GM10248 (cell line): Measurements from ENCODE around the gene OLFM1.
A peak's percentile ranks its signal among the peaks of the same experiment; 100 is the strongest.

Source experiments
- CTCF ChIA-PET: fragments of 300-600 bp; sonication (Branson Sonifier 250); formaldehyde crosslinking; extraction: SDS; loops from one replicate; lab custom pipeline; 2021; ENCODE audit warnings: antibody characterized with exemption; lab: Yijun Ruan, JAX
- POLR2A ChIA-PET: fragments of 350-650 bp; sonication (Branson Sonifier 250); formaldehyde crosslinking; extraction: SDS; loops from one replicate; lab custom pipeline; 2020; ENCODE audit warnings: antibody characterized with exemption; lab: Yijun Ruan, JAX
- DNase-seq: peaks from one replicate; pipeline ENCODE4 v3.0.0; 2012; ENCODE audit errors: extremely low spot score
- TF ChIP-seq, protein P1 (sequence below): IDR thresholded peaks from 2 replicates; pipeline ENCODE4 v1.5.1; 2012; ENCODE audit warnings: mild to moderate bottlenecking, low read depth; ENCODE audit errors: extremely low read depth, missing control alignments, control extremely low read depth

OLFM1 gene

DNA sequence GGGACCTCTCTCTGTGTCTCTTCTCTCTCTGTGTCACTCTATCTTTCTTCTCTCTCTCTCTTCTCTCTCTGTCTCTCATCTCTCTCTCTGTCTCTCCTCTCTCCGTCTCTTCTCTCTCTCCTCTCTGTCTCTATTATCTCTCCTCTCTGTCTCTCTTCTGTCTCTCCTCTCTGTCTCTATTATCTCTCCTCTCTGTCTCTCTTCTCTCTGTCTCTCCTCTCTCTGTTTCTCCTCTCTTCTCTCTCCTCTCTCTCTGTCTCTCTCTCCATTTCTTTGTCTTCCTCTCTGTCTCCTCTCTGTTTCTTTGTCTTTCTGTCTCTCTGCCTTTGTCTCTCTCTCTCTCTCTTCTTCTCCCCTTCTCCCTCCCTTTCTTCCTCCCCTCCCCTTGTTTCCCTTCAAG, 3.2 kb upstream of the OLFM1 start:
- TF ChIP-seq, protein P1, sequence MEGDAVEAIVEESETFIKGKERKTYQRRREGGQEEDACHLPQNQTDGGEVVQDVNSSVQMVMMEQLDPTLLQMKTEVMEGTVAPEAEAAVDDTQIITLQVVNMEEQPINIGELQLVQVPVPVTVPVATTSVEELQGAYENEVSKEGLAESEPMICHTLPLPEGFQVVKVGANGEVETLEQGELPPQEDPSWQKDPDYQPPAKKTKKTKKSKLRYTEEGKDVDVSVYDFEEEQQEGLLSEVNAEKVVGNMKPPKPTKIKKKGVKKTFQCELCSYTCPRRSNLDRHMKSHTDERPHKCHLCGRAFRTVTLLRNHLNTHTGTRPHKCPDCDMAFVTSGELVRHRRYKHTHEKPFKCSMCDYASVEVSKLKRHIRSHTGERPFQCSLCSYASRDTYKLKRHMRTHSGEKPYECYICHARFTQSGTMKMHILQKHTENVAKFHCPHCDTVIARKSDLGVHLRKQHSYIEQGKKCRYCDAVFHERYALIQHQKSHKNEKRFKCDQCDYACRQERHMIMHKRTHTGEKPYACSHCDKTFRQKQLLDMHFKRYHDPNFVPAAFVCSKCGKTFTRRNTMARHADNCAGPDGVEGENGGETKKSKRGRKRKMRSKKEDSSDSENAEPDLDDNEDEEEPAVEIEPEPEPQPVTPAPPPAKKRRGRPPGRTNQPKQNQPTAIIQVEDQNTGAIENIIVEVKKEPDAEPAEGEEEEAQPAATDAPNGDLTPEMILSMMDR: no peak
- ChIA-PET CTCF (interaction anchor here (1.2 kb wide), 1 partner anchor 326 kb away, joined by 3 read pairs; no protein-coding TSS in a partner anchor), POLR2A (no interaction called here)
- DNase-seq: no peak

DNA sequence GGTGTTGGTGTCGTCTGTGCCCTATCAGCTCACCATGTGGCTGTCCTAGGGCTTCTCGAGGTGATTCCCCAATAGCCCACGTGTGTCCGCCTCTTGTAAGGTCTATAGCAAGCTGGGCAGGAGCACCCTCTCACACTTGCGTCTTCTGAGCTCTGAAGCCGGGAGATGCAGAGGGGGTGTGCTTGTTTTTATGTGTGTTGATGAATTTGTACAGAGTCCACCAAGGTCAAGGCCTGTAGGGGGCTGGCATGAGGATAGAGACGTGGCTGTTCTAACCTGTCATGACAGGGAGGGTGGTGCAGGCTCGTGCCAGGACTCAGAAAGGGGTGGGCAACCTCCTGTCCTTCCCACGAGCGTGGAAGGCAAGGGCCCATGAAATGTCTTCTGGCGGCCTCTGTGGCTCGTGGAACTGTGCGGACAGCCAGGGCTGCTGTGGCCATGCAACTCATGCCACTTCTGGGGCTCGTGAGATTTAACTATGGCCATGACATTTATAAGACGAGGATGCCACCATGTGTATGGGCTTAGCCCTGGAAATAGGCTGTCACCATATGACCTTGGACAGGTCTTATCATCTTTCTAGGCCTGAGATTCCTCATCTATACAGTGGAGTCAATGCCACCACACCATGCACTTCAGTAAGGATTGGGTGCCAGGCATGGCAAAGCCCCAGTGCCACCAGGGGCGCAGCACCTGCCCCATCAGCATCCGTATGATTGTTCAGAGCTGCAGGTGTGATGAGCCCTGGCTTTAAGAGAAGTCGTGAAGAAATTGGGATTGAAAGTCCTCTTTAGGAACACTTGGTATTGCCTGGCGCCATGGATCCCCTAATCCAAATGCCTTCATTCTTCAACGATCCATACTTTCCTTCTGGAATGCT, 2.3 kb upstream of the OLFM1 start:
- POLR2A ChIA-PET: no interaction called here
- TF ChIP-seq, protein P1: no peak
- CTCF ChIA-PET: interaction anchor here (1.1 to 3.7 kb wide), 2 partner anchors 259 to 327 kb away, joined by 3 to 14 read pairs; no protein-coding TSS in a partner anchor
- DNase-seq: no peak

DNA sequence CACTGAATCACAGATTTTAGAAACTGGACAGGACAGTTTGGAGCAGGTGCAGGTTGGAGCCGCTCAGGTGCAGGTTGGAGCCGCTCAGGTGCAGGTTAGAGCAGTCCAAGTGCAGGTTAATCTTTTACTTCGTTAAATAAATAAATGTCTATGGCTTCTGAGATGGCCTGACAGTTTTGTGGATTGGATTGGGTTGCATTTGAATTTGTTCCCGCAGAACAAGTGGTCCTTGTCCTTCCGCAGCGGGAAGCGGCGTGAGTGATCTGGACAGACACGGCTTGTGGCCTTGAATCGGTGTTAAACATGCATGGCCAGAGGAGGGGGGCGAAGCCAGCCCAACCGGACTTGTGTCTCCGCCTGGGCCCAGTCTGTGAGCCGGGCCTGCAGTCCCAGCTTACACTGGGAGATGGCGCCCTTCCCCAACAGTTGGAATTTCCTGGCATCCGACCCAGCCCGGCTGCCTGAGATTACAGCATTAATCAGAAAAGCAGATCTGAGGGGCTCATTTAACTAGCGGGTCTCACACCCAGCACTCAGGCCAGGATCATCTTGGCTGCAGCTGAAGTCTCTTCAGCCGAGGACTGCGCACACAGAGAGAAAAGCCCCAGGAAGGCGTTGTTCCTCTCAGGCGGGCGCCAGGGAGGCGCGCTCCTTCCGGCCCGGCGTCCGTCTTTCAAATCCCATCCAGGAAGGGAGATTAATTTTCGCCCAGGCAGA, 1.5 kb upstream of the OLFM1 start:
- POLR2A ChIA-PET: no interaction called here
- DNase-seq: peak; percentile 65
- TF ChIP-seq, protein P1: peak; percentile 68
- CTCF ChIA-PET: interaction anchor here (1.1 to 3.7 kb wide), 4 partner anchors 12 to 326 kb away, joined by 3 to 14 read pairs (median 3); no protein-coding TSS in a partner anchor

DNA sequence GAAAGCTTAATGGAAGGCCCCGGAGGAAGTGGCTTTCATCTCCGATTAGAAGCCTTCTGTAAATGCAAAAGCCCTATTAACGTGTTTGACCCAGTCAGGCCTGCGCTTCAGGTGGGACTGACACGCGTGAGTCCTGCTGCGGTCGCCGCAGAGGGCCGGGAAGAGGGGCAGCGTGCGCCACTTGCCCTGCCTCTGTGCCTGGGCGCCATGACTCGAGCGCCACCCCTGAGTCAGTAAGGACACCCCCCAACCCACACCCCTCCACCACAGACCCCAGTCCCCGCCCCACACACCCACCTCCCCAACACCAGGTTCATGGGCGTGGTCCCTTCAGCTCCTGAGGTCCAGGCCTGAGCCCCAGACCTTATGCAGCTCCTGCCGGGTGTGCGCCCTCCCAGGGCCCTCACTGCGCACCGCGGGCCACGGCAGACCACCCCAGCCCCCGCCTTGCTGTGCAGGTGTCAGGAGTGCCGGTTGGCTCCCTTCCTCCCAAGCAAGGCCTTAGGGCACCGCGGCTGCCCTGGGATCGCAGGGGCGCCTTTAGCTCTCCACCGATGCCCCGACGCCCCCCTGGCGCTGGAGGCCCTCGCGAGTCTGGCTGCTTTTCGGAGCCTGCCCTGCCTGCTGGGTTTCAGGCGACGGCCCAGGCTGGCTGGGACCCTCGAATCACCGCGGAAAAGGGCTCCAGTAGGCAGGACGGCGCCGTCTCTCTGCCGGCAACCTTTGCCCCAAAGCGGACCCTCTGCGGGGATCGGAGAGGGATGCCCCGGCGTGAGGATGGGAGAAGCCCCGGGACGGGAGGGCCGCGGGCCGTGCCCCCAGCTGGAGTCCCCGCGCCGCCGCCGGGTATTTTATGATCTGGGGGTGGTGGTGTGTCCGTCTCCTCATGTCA, 625 bp upstream of the OLFM1 start:
- DNase-seq: no peak
- TF ChIP-seq, protein P1: no peak
- POLR2A ChIA-PET: no interaction called here
- CTCF ChIA-PET: interaction anchor here (1.1 to 3.7 kb wide), 4 partner anchors 13 to 326 kb away, joined by 3 to 14 read pairs (median 3); no protein-coding TSS in a partner anchor

GRCh38 chr9:135087899-135088347, 455 bp downstream of the OLFM1 start:
- TF ChIP-seq, protein P1: no peak
- ChIA-PET POLR2A (no interaction called here), CTCF (interaction anchor here (3.7 kb wide), 1 partner anchor 324 kb away, joined by 14 read pairs; no protein-coding TSS in a partner anchor)
- DNase-seq: no peak
